Measurements from ENCODE around the gene CNTROB. TPM values are rescaled to one million over a fixed set of nuclear protein-coding genes. Genes with fewer than 3 reads are reported as not detected.

The CNTROB gene
- total and polyA plus RNA-seq, 2 donors (not counting 1 experiment from before 2014, with no cell fraction given): 23.1 to 34.8 TPM

GRCh38 chr17:7944326-7944725 lies 12.3 kb downstream of the CNTROB start:
- Histone ChIP-seq H3K27me3 (replicated peaks in 1 of 4; ENCODE audit: control extremely low read depth in 1 of 4, control insufficient read depth in 3 of 4, insufficient read depth in 4 of 4, low read length in 3 of 4) (no peaks in the 10 kb centered on the region), H3K4me3 (ENCODE audit: control extremely low read depth in 1 of 5, extremely low read depth in 1 of 5, insufficient read depth in 1 of 5, low read depth in 2 of 5, low read length in 4 of 5) (no peak overlapping the region), H3K4me1 (ENCODE audit: control insufficient read depth in 2 of 2, insufficient read depth in 2 of 2, low read length in 2 of 2) (peaks cover 0 to 11% of the 10 kb centered on the region in 2 donors), H3K36me3 (replicated peaks in 1 of 2; ENCODE audit: control extremely low read depth in 1 of 2, control insufficient read depth in 1 of 2, extremely low read depth in 1 of 2, insufficient read depth in 2 of 2, low read length in 1 of 2) (peaks cover 15 to 61% of the 10 kb centered on the region in 2 experiments), H3K9me3 (ENCODE audit: control extremely low read depth in 1 of 3, control insufficient read depth in 2 of 3, insufficient read depth in 1 of 3, low read length in 2 of 3) (no peaks in the 10 kb centered on the region), H4K20me1 (ENCODE audit: control insufficient read depth, insufficient read depth, low read length, poor library complexity, severe bottlenecking) (no peaks in the 10 kb centered on the region), H3K9ac (ENCODE audit: low read length) (no peak overlapping the region), H2AFZ (ENCODE audit: insufficient read depth, low read depth, low read length, poor library complexity, severe bottlenecking) (no peak overlapping the region), H3K79me2 (ENCODE audit: control insufficient read depth, insufficient read depth, low read length) (no peaks in the 10 kb centered on the region), H3K27ac (ENCODE audit: low read length in 2 of 2) (no peak overlapping the region), H3K4me2 (replicated peaks; ENCODE audit: low read depth, low read length, poor library complexity, severe bottlenecking) (no peak overlapping the region)
- H3K27ac Mint-ChIP-seq: no peak overlapping the region
- 98% methylated on average over 5 of the region's 9 CpGs for WGBS (ENCODE audit: insufficient coverage)
- ATAC-seq (ENCODE audit: low read depth): no peak
- POLR2A ChIA-PET: no interaction called here
- H3K4me3 Mint-ChIP-seq: no peak overlapping the region
- no peak for TF ChIP-seq EZH2 (IDR thresholded peaks at IDR 0.05; ENCODE audit: borderline replicate concordance, insufficient read depth, low read depth, low read length, poor library complexity, severe bottlenecking)
- TF ChIP-seq CTCF (IDR thresholded peaks at IDR 0.05): no peak
- no peak for DNase-seq
- intact Hi-C loops (cut with micrococcal nuclease): no loop called here
- CTCF ChIA-PET: interaction anchor here (0.9 to 2.1 kb wide), 6 partner anchors 13 to 116 kb away, joined by 3 to 8 read pairs (median 4); partner anchors contain the start of genes CNTROB and TRAPPC1
- no peaks in the 10 kb centered on the region for H3K27me3 Mint-ChIP-seq
- H3K4me1 Mint-ChIP-seq: no peaks in the 10 kb centered on the region
- H3K9me3 Mint-ChIP-seq (ENCODE audit: insufficient read depth): no peaks in the 10 kb centered on the region

- DNase-seq: no peak
- ChIA-PET CTCF (interaction anchor here (1.3 kb wide), 1 partner anchor 115 kb away, joined by 4 read pairs; no protein-coding TSS in a partner anchor), POLR2A (no interaction called here)
- Mint-ChIP-seq H3K4me1 (peaks cover 2% of the 10 kb centered on the region), H3K9me3 (ENCODE audit: insufficient read depth) (no peaks in the 10 kb centered on the region), H3K4me3 (no peak overlapping the region), H3K27me3 (no peaks in the 10 kb centered on the region), H3K27ac (no peak overlapping the region)
- Histone ChIP-seq H3K9ac (ENCODE audit: low read length) (no peak overlapping the region), H3K27ac (ENCODE audit: low read length in 2 of 2) (peak overlapping the region in 1 of 2 donors; percentile 30), H3K4me1 (ENCODE audit: control insufficient read depth in 2 of 2, insufficient read depth in 2 of 2, low read length in 2 of 2) (peaks cover 0 to 11% of the 10 kb centered on the region in 2 donors), H3K4me2 (replicated peaks; ENCODE audit: low read depth, low read length, poor library complexity, severe bottlenecking) (peak overlapping the region; percentile 37), H2AFZ (ENCODE audit: insufficient read depth, low read depth, low read length, poor library complexity, severe bottlenecking) (no peak overlapping the region), H3K79me2 (ENCODE audit: control insufficient read depth, insufficient read depth, low read length) (no peaks in the 10 kb centered on the region), H4K20me1 (ENCODE audit: control insufficient read depth, insufficient read depth, low read length, poor library complexity, severe bottlenecking) (no peaks in the 10 kb centered on the region), H3K36me3 (replicated peaks in 1 of 2; ENCODE audit: control extremely low read depth in 1 of 2, control insufficient read depth in 1 of 2, extremely low read depth in 1 of 2, insufficient read depth in 2 of 2, low read length in 1 of 2) (peaks cover 13 to 54% of the 10 kb centered on the region in 2 experiments), H3K4me3 (ENCODE audit: control extremely low read depth in 1 of 5, extremely low read depth in 1 of 5, insufficient read depth in 1 of 5, low read depth in 2 of 5, low read length in 4 of 5) (no peak overlapping the region), H3K27me3 (replicated peaks in 1 of 4; ENCODE audit: control extremely low read depth in 1 of 4, control insufficient read depth in 3 of 4, insufficient read depth in 4 of 4, low read length in 3 of 4) (no peaks in the 10 kb centered on the region), H3K9me3 (ENCODE audit: control extremely low read depth in 1 of 3, control insufficient read depth in 2 of 3, insufficient read depth in 1 of 3, low read length in 2 of 3) (no peaks in the 10 kb centered on the region)
- intact Hi-C loops (cut with micrococcal nuclease): no loop called here
- 100% methylated on average over 6 of the region's 7 CpGs for WGBS (ENCODE audit: insufficient coverage)
- no peak for ATAC-seq (ENCODE audit: low read depth)
- TF ChIP-seq CTCF (IDR thresholded peaks at IDR 0.05) (no peak), EZH2 (IDR thresholded peaks at IDR 0.05; ENCODE audit: borderline replicate concordance, insufficient read depth, low read depth, low read length, poor library complexity, severe bottlenecking) (no peak)
Observed at GRCh38 chr17:7945651-7946050, 13.6 kb downstream of the CNTROB start.
